ENCODE results near the gene TIGD3.
A peak's percentile ranks its signal among the peaks of the same experiment; 100 is the strongest.

The TIGD3 gene

DNA sequence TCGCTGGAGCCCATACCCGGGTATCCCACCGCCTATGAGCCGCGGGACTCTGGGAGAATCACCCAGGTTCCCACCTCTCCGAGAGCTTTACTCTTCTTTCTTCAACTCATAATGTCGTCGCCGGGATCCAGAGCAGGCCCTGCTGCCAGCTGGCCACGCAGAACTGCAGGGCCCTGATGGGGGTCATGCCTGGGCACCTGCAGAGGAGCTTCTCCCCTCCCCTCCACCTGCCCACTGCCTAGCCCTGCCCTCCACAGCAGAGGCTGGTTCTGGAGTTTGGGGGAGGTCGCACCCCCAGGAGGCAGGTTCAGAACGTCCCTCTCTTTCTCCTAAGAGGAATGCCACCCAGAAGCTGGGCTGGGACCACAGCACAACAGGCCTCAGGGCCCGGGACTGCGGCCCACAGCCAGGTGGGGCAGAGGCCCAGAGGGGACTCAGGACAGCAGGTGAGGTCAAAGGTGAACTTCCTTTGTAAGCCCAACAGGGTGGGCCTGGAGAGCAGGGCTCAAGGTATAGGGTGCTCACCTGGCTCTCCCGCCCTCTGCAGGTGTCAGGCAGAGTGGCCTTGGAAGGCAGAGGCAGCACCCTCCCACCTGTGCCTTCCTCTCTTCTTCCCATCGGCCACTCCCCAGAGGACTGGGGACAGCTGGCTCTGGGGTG, 26.0 kb downstream of the TIGD3 start:
- H3K4me3 Mint-ChIP-seq = peak overlapping the region; percentile 83
- peaks cover 3% of the 10 kb centered on the region for H3K36me3 Mint-ChIP-seq
- H3K9me3 Mint-ChIP-seq = no peaks in the 10 kb centered on the region
- DNase-seq = no peak
- no peaks in the 10 kb centered on the region for H3K27me3 Mint-ChIP-seq
- H3K27ac Mint-ChIP-seq = peak overlapping the region; percentile 100
- CTCF ChIA-PET = interaction anchor here (0.6 to 5.4 kb wide), 4 partner anchors 13 to 129 kb away, joined by 3 to 25 read pairs (median 9); no protein-coding TSS in a partner anchor
- peaks cover 47% of the 10 kb centered on the region for H3K4me1 Mint-ChIP-seq

GRCh38 chr11:65381716-65382032, 27.1 kb downstream of the TIGD3 start:
- peaks cover 55% of the 10 kb centered on the region for H3K4me1 Mint-ChIP-seq
- no peaks in the 10 kb centered on the region for H3K27me3 Mint-ChIP-seq
- H3K4me3 Mint-ChIP-seq = peak overlapping the region; percentile 83
- no peak for DNase-seq
- H3K9me3 Mint-ChIP-seq = no peaks in the 10 kb centered on the region
- peaks cover 3% of the 10 kb centered on the region for H3K36me3 Mint-ChIP-seq
- CTCF ChIA-PET = interaction anchor here (1.0 to 5.4 kb wide), 7 partner anchors 28 to 128 kb away, joined by 3 to 25 read pairs (median 3); no protein-coding TSS in a partner anchor
- H3K27ac Mint-ChIP-seq = peak overlapping the region; percentile 100

GRCh38 chr11:65382033-65382803, 27.7 kb downstream of the TIGD3 start, which contains the start of gene SLC25A45:
Gene SLC25A45, minus strand, starts transcription at chr11:65382646. Its CDS starts 695 bp downstream, at chr11:65381951.
- Mint-ChIP-seq H3K9me3 (no peaks in the 10 kb centered on the region), H3K4me3 (peak within 1 kb of the TSS; percentile 83), H3K4me1 (peaks cover 59% of the 10 kb centered on the region), H3K36me3 (peaks cover 3% of the 10 kb centered on the region), H3K27ac (peak within 1 kb of the TSS; percentile 100), H3K27me3 (no peaks in the 10 kb centered on the region)
- DNase-seq = peak; percentile 92
- CTCF ChIA-PET = interaction anchor here (0.7 to 5.4 kb wide), 9 partner anchors 28 to 127 kb away, joined by 3 to 25 read pairs (median 4); no protein-coding TSS in a partner anchor

- DNase-seq = no peak
- Mint-ChIP-seq H3K4me3 (peak overlapping the region; percentile 83), H3K9me3 (no peaks in the 10 kb centered on the region), H3K36me3 (peaks cover 5% of the 10 kb centered on the region), H3K27ac (peak overlapping the region; percentile 100), H3K27me3 (no peaks in the 10 kb centered on the region), H3K4me1 (peaks cover 64% of the 10 kb centered on the region)
- CTCF ChIA-PET = interaction anchor here (0.7 to 5.4 kb wide), 5 partner anchors 82 to 127 kb away, joined by 3 to 25 read pairs (median 4); no protein-coding TSS in a partner anchor
These were observed 28.3 kb downstream of the TIGD3 start for GRCh38 chr11:65382804-65383368.

GRCh38 chr11:65383778-65384177, 29.2 kb downstream of the TIGD3 start:
- H3K27ac Mint-ChIP-seq = peak overlapping the region; percentile 100
- peak overlapping the region; percentile 83 for H3K4me3 Mint-ChIP-seq
- no peak for DNase-seq
- CTCF ChIA-PET = interaction anchor here (1.0 to 1.6 kb wide), 2 partner anchors 88 to 113 kb away, joined by 4 to 5 read pairs; no protein-coding TSS in a partner anchor
- H3K27me3 Mint-ChIP-seq = no peaks in the 10 kb centered on the region
- H3K4me1 Mint-ChIP-seq = peaks cover 73% of the 10 kb centered on the region
- no peaks in the 10 kb centered on the region for H3K9me3 Mint-ChIP-seq
- H3K36me3 Mint-ChIP-seq = peaks cover 11% of the 10 kb centered on the region

GRCh38 chr11:65384301-65384889, 29.8 kb downstream of the TIGD3 start:
- Mint-ChIP-seq H3K36me3 (peaks cover 13% of the 10 kb centered on the region), H3K4me1 (peaks cover 79% of the 10 kb centered on the region), H3K27me3 (no peaks in the 10 kb centered on the region), H3K4me3 (peak overlapping the region; percentile 83), H3K27ac (peak overlapping the region; percentile 100), H3K9me3 (no peaks in the 10 kb centered on the region)
- peak; percentile 35 for DNase-seq
- CTCF ChIA-PET = interaction anchor here (0.5 to 1.6 kb wide), 5 partner anchors 21 to 112 kb away, joined by 3 to 5 read pairs (median 3); no protein-coding TSS in a partner anchor

DNA sequence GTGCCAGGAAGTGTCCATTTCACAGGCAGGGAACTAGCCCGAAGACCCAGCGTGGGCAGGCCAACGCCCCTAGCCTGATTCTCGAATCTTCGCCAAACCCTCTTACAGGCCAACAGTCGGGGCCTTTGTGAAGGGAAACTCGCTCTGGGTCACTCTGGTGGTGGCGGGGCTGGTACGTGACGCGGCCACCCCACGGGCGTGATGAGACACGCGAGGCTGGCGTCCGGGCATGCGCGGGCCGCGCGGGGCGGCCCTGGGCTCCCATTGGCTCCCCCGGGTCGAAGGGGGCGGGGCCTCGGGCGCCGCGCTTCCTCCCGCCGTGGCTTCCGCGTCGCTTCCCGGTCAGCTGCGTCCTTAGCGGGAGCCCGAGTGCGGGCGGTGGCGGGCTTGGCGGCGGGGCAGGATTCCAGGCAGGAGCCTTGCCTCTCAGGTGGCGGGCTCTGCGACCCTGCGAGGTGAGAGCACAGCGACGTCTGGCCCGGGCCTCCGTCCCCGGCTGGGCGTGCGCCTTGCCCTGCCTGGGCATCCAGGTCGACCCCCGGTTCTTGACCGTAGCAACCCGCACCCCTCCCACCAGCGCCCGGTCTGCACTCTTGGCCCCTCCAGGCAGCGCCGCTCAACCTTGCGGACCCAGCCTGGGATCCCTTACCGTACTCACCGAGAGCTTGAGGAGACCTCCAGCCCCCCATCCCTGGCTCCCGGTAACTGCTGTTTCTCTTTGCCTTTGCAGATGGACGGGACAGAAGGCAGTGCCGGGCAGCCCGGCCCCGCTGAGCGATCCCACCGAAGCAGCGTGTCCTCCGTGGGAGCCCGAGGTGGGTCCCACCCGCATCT, 32.0 kb downstream of the TIGD3 start, which contains the start of gene FRMD8:
TSS of gene FRMD8 (plus strand) at position 331 of the 834 bp plus-strand sequence. CDS start at position 731, 400 bp downstream.
- peak within 1 kb of the TSS; percentile 100 for H3K27ac Mint-ChIP-seq
- peak within 1 kb of the TSS; percentile 92 for H3K4me3 Mint-ChIP-seq
- no peaks in the 10 kb centered on the region for H3K9me3 Mint-ChIP-seq
- DNase-seq = peak; percentile 92
- H3K27me3 Mint-ChIP-seq = no peaks in the 10 kb centered on the region
- peaks cover 87% of the 10 kb centered on the region for H3K4me1 Mint-ChIP-seq
- CTCF ChIA-PET = interaction anchor here (0.9 to 3.2 kb wide), 3 partner anchors 8 to 82 kb away, joined by 3 to 13 read pairs (median 3); no protein-coding TSS in a partner anchor
- H3K36me3 Mint-ChIP-seq = peaks cover 13% of the 10 kb centered on the region

DNA sequence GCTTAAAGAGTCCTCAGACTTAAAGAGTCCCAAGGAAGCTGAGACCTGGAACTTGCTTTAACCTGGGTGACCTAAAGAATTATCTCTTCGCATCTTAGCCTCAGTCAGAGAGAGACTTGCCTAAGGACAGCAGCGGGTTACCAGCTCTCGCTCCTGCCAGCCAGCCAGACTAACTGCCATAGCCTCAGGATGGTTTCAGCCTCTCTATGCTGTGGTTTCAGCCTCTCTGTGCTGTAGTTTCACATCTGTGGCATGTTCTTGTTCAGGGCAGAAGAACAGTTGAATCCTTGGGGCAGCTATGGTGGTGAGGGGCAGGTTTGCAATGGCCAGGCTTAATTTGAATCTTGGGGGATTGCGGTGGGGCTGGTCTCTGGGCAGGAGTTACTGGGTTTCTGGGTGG, 34.2 kb downstream of the TIGD3 start:
- Mint-ChIP-seq H3K27ac (peak overlapping the region; percentile 85), H3K36me3 (peaks cover 22% of the 10 kb centered on the region), H3K4me3 (peak overlapping the region; percentile 63), H3K9me3 (no peaks in the 10 kb centered on the region), H3K27me3 (no peaks in the 10 kb centered on the region), H3K4me1 (peaks cover 68% of the 10 kb centered on the region)
- CTCF ChIA-PET = interaction anchor here (1.0 to 3.2 kb wide), 3 partner anchors 9 to 120 kb away, joined by 3 to 13 read pairs (median 7); no protein-coding TSS in a partner anchor
- DNase-seq = no peak

DNA sequence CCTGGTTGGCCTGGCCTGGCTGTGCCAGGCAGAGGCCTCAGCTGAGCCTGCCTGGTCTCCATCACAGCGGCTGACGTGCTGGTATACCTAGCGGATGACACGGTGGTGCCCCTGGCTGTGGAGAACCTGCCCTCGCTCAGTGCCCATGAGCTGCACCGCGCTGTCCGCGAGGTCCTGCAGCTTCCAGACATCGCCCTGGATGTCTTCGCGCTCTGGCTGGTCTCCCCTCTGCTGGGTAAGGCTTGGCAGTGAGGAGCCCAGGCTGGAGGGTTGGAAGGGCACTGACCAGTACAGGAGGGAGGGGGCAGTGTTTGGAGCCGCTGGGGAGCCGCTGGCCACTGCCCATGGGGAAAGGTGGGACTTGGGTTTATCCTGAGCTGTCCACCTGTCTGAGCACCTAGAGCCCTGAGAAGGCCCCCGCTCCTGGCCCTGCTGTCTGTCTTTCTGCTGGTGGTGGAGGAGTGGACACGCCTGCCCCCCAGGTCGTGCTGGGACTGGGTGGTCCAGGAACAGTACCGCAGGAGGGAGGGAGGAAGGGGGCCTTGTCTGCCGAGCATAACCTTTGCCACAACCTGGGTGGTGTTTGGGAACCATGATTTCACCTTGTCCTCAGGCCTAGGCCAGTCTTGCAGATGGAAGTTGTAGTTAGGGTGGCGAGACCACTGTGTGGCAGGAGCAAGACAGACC, 34.9 kb downstream of the TIGD3 start:
- Mint-ChIP-seq H3K27me3 (no peaks in the 10 kb centered on the region), H3K9me3 (no peaks in the 10 kb centered on the region), H3K4me1 (peaks cover 61% of the 10 kb centered on the region), H3K27ac (peak overlapping the region; percentile 85), H3K4me3 (peak overlapping the region; percentile 63), H3K36me3 (peaks cover 22% of the 10 kb centered on the region)
- no peak for DNase-seq
- CTCF ChIA-PET = interaction anchor here (1.0 to 3.2 kb wide), 3 partner anchors 26 to 120 kb away, joined by 3 to 13 read pairs (median 7); no protein-coding TSS in a partner anchor

- H3K27ac Mint-ChIP-seq = peak overlapping the region; percentile 82
These were observed 35.8 kb downstream of the TIGD3 start for GRCh38 chr11:65390099-65390941.

GRCh38 chr11:65390996-65391395, 36.4 kb downstream of the TIGD3 start:
- no peak for DNase-seq
- H3K27ac Mint-ChIP-seq = no peak overlapping the region
- no peaks in the 10 kb centered on the region for H3K27me3 Mint-ChIP-seq
- peaks cover 47% of the 10 kb centered on the region for H3K4me1 Mint-ChIP-seq
- no peaks in the 10 kb centered on the region for H3K9me3 Mint-ChIP-seq
- no peak overlapping the region for H3K4me3 Mint-ChIP-seq
- CTCF ChIA-PET = interaction anchor here (0.9 kb wide), 1 partner anchor 78 kb away, joined by 5 read pairs; no protein-coding TSS in a partner anchor
- H3K36me3 Mint-ChIP-seq = peaks cover 24% of the 10 kb centered on the region

More at GRCh38 chr11:65390099-65390941, 35.8 kb downstream of the TIGD3 start:
- Mint-ChIP-seq H3K4me1 (peaks cover 52% of the 10 kb centered on the region), H3K4me3 (peak overlapping the region; percentile 21), H3K27me3 (no peaks in the 10 kb centered on the region), H3K36me3 (peaks cover 24% of the 10 kb centered on the region), H3K9me3 (no peaks in the 10 kb centered on the region)
- DNase-seq = no peak
- CTCF ChIA-PET = interaction anchor here (0.9 to 1.0 kb wide), 2 partner anchors 26 to 79 kb away, joined by 3 to 5 read pairs; no protein-coding TSS in a partner anchor
